AG10803 (cell line): ENCODE results near the gene C2CD3.

ENCODE experiments used
- DNase-seq: peaks from one replicate; pipeline ENCODE4 v3.0.0; 2010; ENCODE audit warnings: low read depth
- H3K4me3 ChIP-seq: 2 replicates; pipeline ENCODE4 v1.5.1; 2011; ENCODE audit warnings: mild to moderate bottlenecking, low read length, control low read depth
- TF ChIP-seq, protein P1 (sequence below): conservative IDR thresholded peaks from 2 replicates; pipeline ENCODE4 v1.5.1; 2011; ENCODE audit warnings: mild to moderate bottlenecking, low read length, control low read depth, inconsistent platforms

C2CD3 gene

DNA sequence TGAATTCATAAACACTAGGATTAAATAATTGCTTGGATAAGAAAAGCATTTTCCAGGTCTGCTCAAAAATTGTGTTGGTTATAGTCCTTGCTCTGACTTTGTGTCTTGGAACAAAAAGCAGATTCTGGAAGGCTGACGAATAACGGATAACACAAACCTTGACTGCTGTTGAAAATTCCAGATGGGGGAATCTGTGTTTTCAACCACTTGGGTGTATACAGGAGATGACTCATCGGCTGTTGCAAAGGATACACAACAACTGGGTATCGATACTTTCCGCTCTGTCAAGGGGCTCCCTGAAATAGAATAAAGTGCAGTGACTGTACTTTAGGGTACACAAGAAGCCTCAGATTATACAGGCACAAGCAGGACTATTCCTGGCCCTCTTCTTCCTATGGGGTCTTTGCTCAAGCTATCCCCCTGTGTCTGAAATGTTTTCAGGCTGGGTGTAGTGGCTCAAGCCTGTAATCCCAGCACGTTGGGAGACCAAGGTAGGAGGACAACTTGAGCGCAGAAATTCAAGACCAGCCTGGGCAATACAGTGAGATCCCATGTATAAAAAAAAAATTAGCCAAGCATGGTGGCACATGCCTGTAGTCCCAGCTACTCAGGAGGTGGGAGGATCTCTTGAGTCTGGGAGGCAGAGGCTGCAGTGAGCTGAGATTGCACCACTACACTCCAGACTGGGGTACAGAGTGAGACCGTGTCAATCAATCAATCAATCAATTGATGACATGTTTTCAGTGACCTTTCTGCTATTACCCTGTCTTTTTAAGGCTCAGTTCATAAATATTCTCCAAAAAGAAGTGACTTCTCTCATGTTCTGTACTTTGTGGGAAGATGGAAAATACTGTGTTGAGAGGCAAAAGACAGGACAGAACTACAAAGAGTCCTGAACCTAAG is 113.3 kb downstream of the C2CD3 start:
- DNase-seq, result peak; percentile 31
- H3K4me3 ChIP-seq, result no peak overlapping the region
- TF ChIP-seq, protein P1, sequence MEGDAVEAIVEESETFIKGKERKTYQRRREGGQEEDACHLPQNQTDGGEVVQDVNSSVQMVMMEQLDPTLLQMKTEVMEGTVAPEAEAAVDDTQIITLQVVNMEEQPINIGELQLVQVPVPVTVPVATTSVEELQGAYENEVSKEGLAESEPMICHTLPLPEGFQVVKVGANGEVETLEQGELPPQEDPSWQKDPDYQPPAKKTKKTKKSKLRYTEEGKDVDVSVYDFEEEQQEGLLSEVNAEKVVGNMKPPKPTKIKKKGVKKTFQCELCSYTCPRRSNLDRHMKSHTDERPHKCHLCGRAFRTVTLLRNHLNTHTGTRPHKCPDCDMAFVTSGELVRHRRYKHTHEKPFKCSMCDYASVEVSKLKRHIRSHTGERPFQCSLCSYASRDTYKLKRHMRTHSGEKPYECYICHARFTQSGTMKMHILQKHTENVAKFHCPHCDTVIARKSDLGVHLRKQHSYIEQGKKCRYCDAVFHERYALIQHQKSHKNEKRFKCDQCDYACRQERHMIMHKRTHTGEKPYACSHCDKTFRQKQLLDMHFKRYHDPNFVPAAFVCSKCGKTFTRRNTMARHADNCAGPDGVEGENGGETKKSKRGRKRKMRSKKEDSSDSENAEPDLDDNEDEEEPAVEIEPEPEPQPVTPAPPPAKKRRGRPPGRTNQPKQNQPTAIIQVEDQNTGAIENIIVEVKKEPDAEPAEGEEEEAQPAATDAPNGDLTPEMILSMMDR, result no peak

DNA sequence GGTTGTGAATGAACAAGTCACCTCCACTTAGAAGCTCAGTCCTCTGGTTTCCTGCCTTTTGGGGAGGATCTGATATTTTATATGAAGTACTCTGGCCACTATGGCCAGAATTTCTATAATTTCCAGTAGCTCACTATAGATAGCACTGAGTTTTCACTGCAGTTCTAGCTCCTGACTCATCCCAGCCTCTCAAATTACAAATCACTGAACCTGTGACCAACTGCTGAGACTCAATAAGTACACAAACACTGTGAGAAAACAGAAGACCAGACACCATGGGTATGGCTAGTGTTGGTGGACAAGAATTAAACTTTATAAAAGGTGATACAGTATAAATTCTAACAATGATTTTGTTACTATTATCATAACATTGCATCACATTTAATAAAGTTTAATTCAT is 114.9 kb downstream of the C2CD3 start:
- TF ChIP-seq, protein P1, result no peak
- peak; percentile 34 for DNase-seq
- no peak overlapping the region for H3K4me3 ChIP-seq

DNA sequence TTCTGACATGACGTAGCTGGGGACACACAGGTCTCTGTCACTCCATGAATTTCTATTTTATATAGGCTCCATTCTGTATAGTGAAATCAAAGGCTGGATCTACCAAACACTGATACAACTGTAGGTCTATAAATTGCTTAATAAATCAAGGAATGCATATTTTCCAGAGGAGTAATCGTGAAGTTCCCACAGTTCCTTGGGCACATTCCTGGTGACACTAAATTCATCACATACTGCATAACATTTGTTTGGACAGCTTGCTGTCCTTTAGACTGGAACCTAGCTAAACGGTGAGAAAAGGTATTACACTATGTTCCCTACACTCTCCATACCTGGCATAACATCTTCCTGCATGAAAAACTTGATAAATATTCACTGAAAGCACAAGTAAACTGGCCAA is 120.3 kb downstream of the C2CD3 start:
- TF ChIP-seq, protein P1, result no peak
- DNase-seq, result peak; percentile 34
- H3K4me3 ChIP-seq, result no peak overlapping the region

DNA sequence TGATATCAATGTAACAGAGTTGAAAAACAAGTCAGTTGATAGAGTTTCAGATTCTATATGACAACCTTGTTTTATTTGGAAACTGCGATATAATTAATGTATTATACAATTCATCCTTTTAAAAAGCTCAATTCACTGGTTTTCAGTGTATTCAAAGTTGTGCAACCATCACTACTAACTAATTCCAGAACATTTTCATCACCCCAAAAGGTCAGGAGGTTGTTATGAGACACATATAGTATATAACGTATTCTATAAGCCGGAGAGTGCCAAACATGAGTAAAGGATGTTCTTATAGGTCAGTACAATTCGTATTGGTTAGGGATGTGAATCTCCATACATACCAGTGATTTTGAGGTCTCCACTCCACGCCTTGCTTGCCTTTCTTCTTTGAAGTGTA is 121.8 kb downstream of the C2CD3 start:
- H3K4me3 ChIP-seq, result no peak overlapping the region
- TF ChIP-seq, protein P1, result no peak
- DNase-seq, result no peak

DNA sequence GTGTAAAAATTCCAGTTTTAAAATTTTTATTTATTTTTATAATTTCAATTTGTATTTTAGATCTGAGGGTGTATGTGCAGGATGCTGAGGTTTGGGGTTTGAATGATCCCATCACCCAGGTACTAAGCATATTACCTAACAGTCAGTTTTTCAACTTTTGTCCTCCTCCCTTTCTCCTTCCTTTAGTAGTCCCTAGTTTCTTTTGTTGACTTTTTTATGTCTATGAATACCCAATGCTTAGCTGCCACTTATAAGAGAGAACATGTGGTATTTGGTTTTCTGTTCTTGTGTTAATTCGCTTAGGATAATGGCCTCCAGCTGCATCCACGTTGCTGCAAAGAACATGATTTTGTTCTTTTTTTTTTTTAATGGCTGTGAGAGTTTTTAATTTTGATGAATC is 126.3 kb downstream of the C2CD3 start:
- DNase-seq, result no peak
- TF ChIP-seq, protein P1, result no peak
- H3K4me3 ChIP-seq, result no peak overlapping the region

DNA sequence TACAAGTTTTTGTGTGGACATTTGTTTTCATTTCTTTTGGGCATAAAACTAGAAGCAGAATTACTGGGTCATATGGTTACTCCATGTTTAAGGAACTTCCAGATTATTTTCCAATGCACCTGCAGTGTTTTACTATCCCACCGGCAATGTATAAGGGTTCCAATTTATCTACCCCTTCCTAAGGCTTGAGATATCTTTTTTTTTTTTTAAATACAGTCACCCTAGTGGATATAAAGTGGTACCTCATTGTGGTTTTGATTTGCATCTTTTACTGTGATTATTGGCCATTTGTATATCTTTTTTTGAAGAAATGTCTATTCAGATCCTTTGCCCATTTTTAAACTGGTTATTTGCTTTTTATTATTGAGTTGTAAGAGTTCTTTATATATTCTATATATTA is 127.4 kb downstream of the C2CD3 start:
- no peak for DNase-seq
- no peak overlapping the region for H3K4me3 ChIP-seq
- TF ChIP-seq, protein P1, result no peak

DNA sequence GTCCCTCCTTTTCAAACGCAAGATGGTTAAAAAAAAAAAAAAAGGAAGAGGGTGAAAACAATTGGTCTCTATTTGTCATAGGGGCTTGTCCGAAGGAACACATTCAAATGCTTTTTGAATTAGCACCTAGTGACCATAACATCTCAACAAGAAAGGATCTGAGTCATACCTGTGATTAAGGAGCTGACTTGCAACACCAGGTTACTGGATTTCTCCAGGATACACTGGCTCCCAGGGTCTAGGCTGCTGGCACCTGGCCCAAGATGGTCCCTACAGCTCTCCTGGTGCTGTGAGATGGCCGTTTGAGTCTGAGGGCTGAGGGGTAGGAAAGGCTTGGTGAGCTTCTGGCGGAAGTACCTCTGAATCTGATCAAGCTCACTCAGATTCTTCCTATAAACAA is 133.5 kb downstream of the C2CD3 start:
- peak; percentile 6 for DNase-seq
- TF ChIP-seq, protein P1, result no peak
- no peak overlapping the region for H3K4me3 ChIP-seq
